LoVo (cell line): ENCODE measurements around the gene ERVV-1.
"Not testable (repeated sequence)": the region's sequence is repeated elsewhere in the genome, so short reads cannot be mapped to it uniquely, and the experiment has no call there.

ENCODE experiments used
- DNase-seq: peaks from one replicate; pipeline ENCODE4 v3.0.0-alpha.2; 2016; ENCODE audit warnings: low spot score

The ERVV-1 gene

GRCh38 chr19:53013621-53014020 is at the start of gene ERVV-1:
ERVV-1 (plus strand) TSS chr19:53013921; CDS start chr19:53014091, 170 bp downstream.
- DNase-seq: no peak

GRCh38 chr19:52967772-52968171 is 45.9 kb upstream of the ERVV-1 start:
- DNase-seq: no peak

GRCh38 chr19:52981329-52981728 is 32.4 kb upstream of the ERVV-1 start:
- DNase-seq: no peak

- not testable (repeated sequence) for DNase-seq
Measured at GRCh38 chr19:52983167-52983566, 30.6 kb upstream of the ERVV-1 start.

- DNase-seq: no peak
Measured at GRCh38 chr19:52987221-52987620, 26.5 kb upstream of the ERVV-1 start.

GRCh38 chr19:52988506-52988905 is 25.2 kb upstream of the ERVV-1 start:
- DNase-seq: no peak

- DNase-seq: peak; percentile 7
Measured at GRCh38 chr19:52990759-52991418, 22.8 kb upstream of the ERVV-1 start.

- peak; percentile 69 for DNase-seq
Measured at GRCh38 chr19:52991484-52991883, 22.2 kb upstream of the ERVV-1 start.

GRCh38 chr19:52992109-52993004 is 21.4 kb upstream of the ERVV-1 start:
- DNase-seq: no peak

- peak; percentile 72 for DNase-seq
Measured at GRCh38 chr19:52993342-52994178, 20.2 kb upstream of the ERVV-1 start.

GRCh38 chr19:52995711-52996110 is 18.0 kb upstream of the ERVV-1 start:
- DNase-seq: no peak

- no peak for DNase-seq
Measured at GRCh38 chr19:52997975-52998374, 15.7 kb upstream of the ERVV-1 start.

- no peak for DNase-seq
Measured at GRCh38 chr19:53002479-53002878, 11.2 kb upstream of the ERVV-1 start.

- DNase-seq: no peak
Measured at GRCh38 chr19:53004242-53004641, 9.5 kb upstream of the ERVV-1 start.

GRCh38 chr19:53007200-53007599 is 6.5 kb upstream of the ERVV-1 start:
- no peak for DNase-seq

GRCh38 chr19:53007606-53008005 is 6.1 kb upstream of the ERVV-1 start:
- DNase-seq: no peak

- no peak for DNase-seq
Measured at GRCh38 chr19:53008061-53008778, 5.5 kb upstream of the ERVV-1 start.

- DNase-seq: no peak
Measured at GRCh38 chr19:53010494-53010893, 3.2 kb upstream of the ERVV-1 start.

GRCh38 chr19:53012006-53012405 is 1.7 kb upstream of the ERVV-1 start:
- no peak for DNase-seq

- no peak for DNase-seq
Measured at GRCh38 chr19:53015159-53015558, 1.4 kb downstream of the ERVV-1 start.

GRCh38 chr19:53015730-53016129 is 2.0 kb downstream of the ERVV-1 start:
- DNase-seq: no peak

GRCh38 chr19:53019684-53020083 is 6.0 kb downstream of the ERVV-1 start:
- DNase-seq: no peak
